Right lobe of liver (tissue), 6 donors: ENCODE data around the gene NGF. TPM values are rescaled to one million over a fixed set of nuclear protein-coding genes. Genes with fewer than 3 reads are reported as not detected.

ENCODE experiments used
- ATAC-seq, 4 donors: fragments of 200-7000 bp; cut with Tn5 transposase; one replicate each; pipeline ENCODE4 v1.9.1; 2020; ENCODE audit warnings: mild to moderate bottlenecking in 4 of 4, moderate library complexity in 4 of 4
- DNase-seq, 3 donors: peaks; one replicate each; pipeline ENCODE4 v3.0.0-alpha.2; 2020
- H3K27ac ChIP-seq, 3 donors: fragments of 200-600 bp; one replicate each; pipeline ENCODE4 v1.8.0; 2022
- H3K27me3 ChIP-seq, 2 donors: fragments of 200-600 bp; one replicate each; pipeline ENCODE4 v1.8.0; 2022
- H3K36me3 ChIP-seq, 4 donors: fragments of 200-600 bp; sonication (generic) in 1 of 4; one replicate each; pipeline versions ENCODE4 v1.5.1 to v1.8.0; 2017 to 2022; ENCODE audit warnings: control low read depth in 1 of 4
- H3K4me1 ChIP-seq, 4 donors: fragments of 200-600 bp; sonication (generic) in 1 of 4; one replicate each; pipeline versions ENCODE4 v1.5.1 to v1.8.0; 2017 to 2022; ENCODE audit warnings: control low read depth in 1 of 4
- H3K4me3 ChIP-seq, 3 donors: fragments of 200-600 bp; one replicate each; pipeline ENCODE4 v1.8.0; 2022
- H3K9me3 ChIP-seq, 4 donors: fragments of 200-600 bp; sonication (generic) in 1 of 4; one replicate each; pipeline versions ENCODE4 v1.5.1 to v1.8.0; 2017 to 2022; ENCODE audit warnings: control low read depth in 1 of 4
- POLR2A ChIP-seq: fragments of 450-650 bp; IDR thresholded peaks from one replicate; pipeline ENCODE4 v1.6.1; 2017; ENCODE audit warnings: antibody characterized with exemption, mild to moderate bottlenecking
- WGBS: methylation state at CpG from one replicate; pipeline ENCODE4 v1.1.6; 2018; ENCODE audit warnings: low coverage, low lambda C conversion rate; ENCODE audit not compliant: insufficient coverage; ENCODE audit errors: missing lambda C conversion rate; 5-methylcytosine and 5-hydroxymethylcytosine counted together
- intact Hi-C, 2 donors: fragments of 100-400 bp; cut with DNase I; formaldehyde crosslinking; loops; one replicate each; pipeline versions ENCODE4 v1.11.2 to v1.14.1; 2022
- total RNA-seq, 6 experiments: library from RNA; depleted of rRNA in 2 of 6; stranded (reverse); fragments of >200 nt in 2 of 6; fragmentation: NEBNext Ultra II Directional in 3 of 6; extraction: Animal tissue kit (Norgen Biotek cat#: 25700) in 3 of 6; gene quantifications; one replicate each; pipeline versions ENCODE4 v1.1.0 to v1.2.4, GENCODE V29; 2016 to 2023
- TF ChIP-seq, protein P1 (sequence below), 4 donors: fragments of 200-600 bp in 3 of 4; fragments of 450-650 bp in 1 of 4; IDR thresholded peaks; one replicate each; pipeline versions ENCODE4 v1.5.1 to v1.8.0; 2016 to 2022; ENCODE audit warnings: antibody characterized with exemption in 4 of 4, mild to moderate bottlenecking in 2 of 4
- donor health status: DM: no; HTN: yes; CAD: no.
- donor health status: DM: no; HTN: no; CAD: no.
- donor health status: DM: no; HTN: no; CAD: no.
- donor health status: DM: no; HTN: yes; CAD: no.
- donor health status: DM: no; HTN: yes; CAD: no.

Gene NGF
- total RNA-seq, 6 experiments from 2014 or later: 0.22 to 1.3 (median 0.49) TPM

DNA sequence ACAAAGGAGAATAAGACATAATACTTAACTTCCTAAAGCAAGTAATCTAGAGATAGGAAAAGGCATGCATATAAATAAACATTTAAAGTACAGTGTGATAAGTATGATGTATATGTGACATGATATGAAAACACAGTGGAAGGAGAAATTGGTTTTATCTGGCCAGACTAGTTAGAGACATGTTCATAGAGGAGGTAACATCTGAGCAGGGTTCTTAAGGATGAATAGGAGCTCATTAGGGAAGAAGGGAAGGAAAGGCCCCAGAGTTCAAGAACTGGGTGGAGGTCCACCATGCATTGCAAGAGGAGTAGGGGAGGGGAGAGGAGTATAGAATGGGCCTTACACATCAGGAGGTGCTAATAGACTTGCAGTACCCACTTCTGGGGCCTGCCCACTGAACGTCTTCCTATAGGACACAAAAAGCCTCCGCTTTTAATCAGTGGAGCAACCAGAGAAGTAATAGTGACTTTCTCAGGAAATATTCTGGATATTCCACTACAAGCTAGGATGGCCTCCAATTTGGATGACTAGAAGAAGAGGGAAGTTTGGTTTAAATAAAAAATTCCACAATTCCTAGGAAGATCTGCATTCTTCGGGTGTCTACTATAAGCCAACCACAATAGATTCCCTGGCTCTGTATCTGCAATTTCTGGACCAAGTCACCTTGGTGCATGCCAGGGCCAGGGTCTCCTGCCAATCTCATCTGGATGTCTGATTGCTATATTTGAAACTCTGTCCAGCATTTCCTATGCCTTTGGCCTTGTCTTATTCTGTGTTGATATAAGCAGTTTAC is 41.9 kb downstream of the NGF start:
- no peak overlapping the region for H3K27ac ChIP-seq

DNA sequence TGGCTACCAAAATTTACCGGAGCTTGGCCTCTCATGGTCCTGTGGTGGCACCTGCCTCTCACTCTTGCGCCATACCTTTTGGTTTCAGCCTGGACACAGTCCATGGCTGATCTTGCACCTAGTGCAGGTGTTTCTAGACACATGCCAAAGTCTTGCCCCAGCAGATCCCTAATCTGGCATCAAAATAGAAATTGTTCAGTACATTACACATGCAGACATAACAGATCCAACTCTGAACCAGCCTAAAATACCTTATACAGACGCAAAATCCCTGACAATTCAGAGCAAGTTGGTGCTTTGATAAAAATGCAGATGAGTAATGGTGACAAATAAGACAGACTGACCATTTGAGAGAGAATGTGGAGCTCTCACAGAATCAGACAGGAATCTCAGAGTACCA is 44.1 kb downstream of the NGF start:
- Histone ChIP-seq H3K4me3 (no peak overlapping the region), H3K27me3 (no peaks in the 10 kb centered on the region), H3K36me3 (no peaks in the 10 kb centered on the region), H3K27ac (no peak overlapping the region), H3K9me3 (no peaks in the 10 kb centered on the region), H3K4me1 (no peaks in the 10 kb centered on the region)
- no peak for TF ChIP-seq POLR2A
- TF ChIP-seq, protein P1, sequence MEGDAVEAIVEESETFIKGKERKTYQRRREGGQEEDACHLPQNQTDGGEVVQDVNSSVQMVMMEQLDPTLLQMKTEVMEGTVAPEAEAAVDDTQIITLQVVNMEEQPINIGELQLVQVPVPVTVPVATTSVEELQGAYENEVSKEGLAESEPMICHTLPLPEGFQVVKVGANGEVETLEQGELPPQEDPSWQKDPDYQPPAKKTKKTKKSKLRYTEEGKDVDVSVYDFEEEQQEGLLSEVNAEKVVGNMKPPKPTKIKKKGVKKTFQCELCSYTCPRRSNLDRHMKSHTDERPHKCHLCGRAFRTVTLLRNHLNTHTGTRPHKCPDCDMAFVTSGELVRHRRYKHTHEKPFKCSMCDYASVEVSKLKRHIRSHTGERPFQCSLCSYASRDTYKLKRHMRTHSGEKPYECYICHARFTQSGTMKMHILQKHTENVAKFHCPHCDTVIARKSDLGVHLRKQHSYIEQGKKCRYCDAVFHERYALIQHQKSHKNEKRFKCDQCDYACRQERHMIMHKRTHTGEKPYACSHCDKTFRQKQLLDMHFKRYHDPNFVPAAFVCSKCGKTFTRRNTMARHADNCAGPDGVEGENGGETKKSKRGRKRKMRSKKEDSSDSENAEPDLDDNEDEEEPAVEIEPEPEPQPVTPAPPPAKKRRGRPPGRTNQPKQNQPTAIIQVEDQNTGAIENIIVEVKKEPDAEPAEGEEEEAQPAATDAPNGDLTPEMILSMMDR (IDR thresholded peaks at IDR 0.05): no peak
- intact Hi-C loops: no loop called here
- DNase-seq (no peak), ATAC-seq (no peak)
- WGBS: 74% methylated on average over 2 of the region's 3 CpGs

More for the DNA sequence above, 41.9 kb downstream of the NGF start:
- H3K4me3 ChIP-seq: no peak overlapping the region
- H3K9me3 ChIP-seq: no peaks in the 10 kb centered on the region
- H3K36me3 ChIP-seq: no peaks in the 10 kb centered on the region
- H3K4me1 ChIP-seq: no peaks in the 10 kb centered on the region
- intact Hi-C loops: no loop called here
- DNase-seq (no peak), ATAC-seq (no peak)
- TF ChIP-seq POLR2A: no peak
- TF ChIP-seq, protein P1 (IDR thresholded peaks at IDR 0.05): no peak
- WGBS: 61% methylated on average over 3 of the region's 3 CpGs
- no peaks in the 10 kb centered on the region for H3K27me3 ChIP-seq

DNA sequence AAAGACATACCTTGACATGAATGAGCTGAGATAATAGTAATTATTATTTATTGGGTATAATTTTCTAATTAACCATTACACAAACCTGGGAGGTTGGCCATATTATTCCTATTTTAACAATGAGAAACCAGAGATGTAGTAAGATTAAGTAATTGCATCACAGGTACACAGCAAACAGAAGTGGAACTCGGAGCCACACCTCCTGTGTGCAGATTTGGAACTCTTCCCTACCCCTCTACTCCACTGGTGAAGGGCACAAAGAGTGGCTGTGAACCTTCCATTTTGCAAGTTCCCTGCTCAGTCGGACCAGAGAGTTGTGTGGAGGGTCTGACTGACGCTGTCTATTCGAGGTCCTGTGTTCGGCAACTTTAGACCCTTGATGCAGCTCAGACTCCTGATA is 45.0 kb downstream of the NGF start:
- Histone ChIP-seq H3K36me3 (no peaks in the 10 kb centered on the region), H3K27ac (no peak overlapping the region), H3K4me3 (no peak overlapping the region), H3K4me1 (no peaks in the 10 kb centered on the region), H3K27me3 (no peaks in the 10 kb centered on the region), H3K9me3 (no peaks in the 10 kb centered on the region)
- DNase-seq (no peak), ATAC-seq (peak in 1 of 4 donors; percentile 53)
- WGBS: 76% methylated on average over 5 of the region's 5 CpGs
- TF ChIP-seq, protein P1 (IDR thresholded peaks at IDR 0.05): no peak
- TF ChIP-seq POLR2A: no peak
- intact Hi-C loops: no loop called here

DNA sequence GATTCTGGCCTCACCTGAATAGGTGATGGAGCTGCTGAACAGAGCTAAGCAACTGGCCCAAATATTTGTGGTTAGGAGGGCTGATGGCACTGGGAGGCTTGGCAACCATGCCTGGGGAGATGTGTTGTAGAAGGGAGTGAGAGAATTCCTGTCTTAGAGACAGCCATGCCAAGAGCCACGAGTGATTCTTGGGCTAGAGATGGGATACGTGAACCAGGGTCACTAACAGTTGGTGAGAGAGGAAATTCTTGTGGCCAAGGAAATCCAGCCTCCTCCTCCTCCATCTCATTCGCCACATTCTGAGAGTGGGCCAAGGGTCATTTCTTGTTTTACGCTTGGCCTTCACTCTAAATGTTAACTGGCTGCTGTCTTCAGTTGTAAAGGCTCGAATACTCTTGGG is 46.3 kb downstream of the NGF start:
- H3K4me3 ChIP-seq: no peak overlapping the region
- no peaks in the 10 kb centered on the region for H3K27me3 ChIP-seq
- no peaks in the 10 kb centered on the region for H3K36me3 ChIP-seq
- no peaks in the 10 kb centered on the region for H3K9me3 ChIP-seq
- TF ChIP-seq, protein P1 (IDR thresholded peaks at IDR 0.05): no peak
- TF ChIP-seq POLR2A: no peak
- no CpG with 5 or more reads among the region's 5 CpGs for WGBS
- H3K27ac ChIP-seq: no peak overlapping the region
- DNase-seq: no peak
- H3K4me1 ChIP-seq: no peaks in the 10 kb centered on the region
- no peak for ATAC-seq
- intact Hi-C loops: no loop called here
